Cardiac muscle cell (in vitro differentiated cells and primary cell): ENCODE results near the gene MIOX. TPM values are rescaled to one million over a fixed set of nuclear protein-coding genes. Genes with fewer than 3 reads are reported as not detected.

Source experiments
- DNase-seq, 2 donors: peaks; one replicate each; pipeline versions ENCODE4 v3.0.0 to v3.0.0-alpha.2; 2010 to 2017; ENCODE audit warnings: low read depth in 1 of 2, low spot score in 1 of 2
- H3K27ac ChIP-seq: fragments of 200-600 bp; sonication (generic); 2 replicates; pipeline ENCODE4 v1.5.1; 2016
- H3K27me3 ChIP-seq: fragments of 200-600 bp; sonication (generic); 2 replicates; pipeline ENCODE4 v1.6.0; 2016; ENCODE audit warnings: control low read depth
- H3K36me3 ChIP-seq: fragments of 200-600 bp; sonication (generic); 2 replicates; pipeline ENCODE4 v1.5.1; 2016; ENCODE audit warnings: control low read depth
- H3K4me1 ChIP-seq: fragments of 200-600 bp; sonication (generic); 2 replicates; pipeline ENCODE4 v1.8.1; 2017; ENCODE audit warnings: low read depth, mild to moderate bottlenecking, mixed run types
- H3K4me3 ChIP-seq: fragments of 200-600 bp; sonication (generic); 2 replicates; pipeline ENCODE4 v1.5.1; 2016; ENCODE audit warnings: mild to moderate bottlenecking
- H3K9me3 ChIP-seq: fragments of 200-600 bp; sonication (generic); 2 replicates; pipeline ENCODE4 v1.5.1; 2017; ENCODE audit warnings: low read depth, mild to moderate bottlenecking, control low read depth
- CTCF ChIP-seq: IDR thresholded peaks from 2 replicates; pipeline ENCODE4 v1.5.1; 2012; ENCODE audit warnings: low read depth, mild to moderate bottlenecking, low read length
- polyA plus RNA-seq: library from polyadenylated mRNA; unstranded; fragments of >200 nt; fragmentation: Nextera tagmentation; extraction: Ambion mirVana; gene quantifications from 2 replicates; pipeline ENCODE4 v1.2.1, GENCODE V29; 2016
- total RNA-seq: library from RNA; depleted of rRNA; stranded (reverse); fragments of >200 nt; gene quantifications from 2 replicates; pipeline ENCODE4 v1.2.3, GENCODE V29; 2016

MIOX gene
- total and polyA plus RNA-seq, 2 experiments from 2014 or later: not detected

GRCh38 chr22:50477923-50478322 lies 8.7 kb upstream of the MIOX start:
- Histone ChIP-seq H3K27ac (no peak overlapping the region), H3K4me3 (no peak overlapping the region), H3K4me1 (no peaks in the 10 kb centered on the region), H3K36me3 (no peaks in the 10 kb centered on the region), H3K27me3 (peaks cover 43% of the 10 kb centered on the region), H3K9me3 (no peaks in the 10 kb centered on the region)
- TF ChIP-seq CTCF: no peak
- DNase-seq: no peak

GRCh38 chr22:50479721-50480120 lies 6.9 kb upstream of the MIOX start:
- TF ChIP-seq CTCF: no peak
- DNase-seq: no peak
- H3K36me3 ChIP-seq: no peaks in the 10 kb centered on the region
- no peaks in the 10 kb centered on the region for H3K4me1 ChIP-seq
- no peak overlapping the region for H3K27ac ChIP-seq
- H3K4me3 ChIP-seq: no peak overlapping the region
- H3K27me3 ChIP-seq: peaks cover 46% of the 10 kb centered on the region
- no peaks in the 10 kb centered on the region for H3K9me3 ChIP-seq

DNA sequence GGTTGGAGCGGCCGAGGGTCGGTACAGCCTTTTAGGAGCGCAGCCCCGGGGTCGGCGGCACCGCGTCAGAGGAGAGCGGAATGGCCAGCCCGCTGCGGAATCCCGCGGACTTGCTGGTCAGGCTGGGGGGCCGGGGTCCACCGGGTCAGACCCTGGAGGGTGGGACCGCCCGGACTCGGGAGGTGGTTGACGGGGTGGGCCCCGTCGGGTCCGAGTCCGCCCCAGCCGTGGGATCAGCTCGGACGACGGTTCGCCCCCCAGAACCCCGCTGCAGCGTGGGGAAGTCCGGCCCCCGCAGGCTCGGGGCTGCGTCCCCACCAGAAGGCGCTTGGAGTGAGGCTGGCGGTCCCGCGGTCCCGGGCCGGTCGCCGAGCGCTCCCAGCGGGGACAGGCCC lies 5.6 kb upstream of the MIOX start:
- Histone ChIP-seq H3K4me1 (no peaks in the 10 kb centered on the region), H3K36me3 (no peaks in the 10 kb centered on the region), H3K4me3 (peak overlapping the region; percentile 19), H3K9me3 (no peaks in the 10 kb centered on the region), H3K27ac (no peak overlapping the region), H3K27me3 (peaks cover 46% of the 10 kb centered on the region)
- TF ChIP-seq CTCF: no peak
- no peak for DNase-seq

- H3K4me1 ChIP-seq: no peaks in the 10 kb centered on the region
- no peaks in the 10 kb centered on the region for H3K36me3 ChIP-seq
- H3K4me3 ChIP-seq: peak within 1 kb of the TSS; percentile 19
- peak; percentile 31 to 41 for DNase-seq
- H3K27ac ChIP-seq: no peak within 1 kb of the TSS
- H3K27me3 ChIP-seq: peaks cover 46% of the 10 kb centered on the region
- no peaks in the 10 kb centered on the region for H3K9me3 ChIP-seq
- TF ChIP-seq CTCF: no peak
Observed at GRCh38 chr22:50481440-50482106, 5.1 kb upstream of the MIOX start, which contains the start of gene ADM2. Gene ADM2 (plus strand): TSS chr22:50481543. CDS start chr22:50481848, 305 bp downstream.

DNA sequence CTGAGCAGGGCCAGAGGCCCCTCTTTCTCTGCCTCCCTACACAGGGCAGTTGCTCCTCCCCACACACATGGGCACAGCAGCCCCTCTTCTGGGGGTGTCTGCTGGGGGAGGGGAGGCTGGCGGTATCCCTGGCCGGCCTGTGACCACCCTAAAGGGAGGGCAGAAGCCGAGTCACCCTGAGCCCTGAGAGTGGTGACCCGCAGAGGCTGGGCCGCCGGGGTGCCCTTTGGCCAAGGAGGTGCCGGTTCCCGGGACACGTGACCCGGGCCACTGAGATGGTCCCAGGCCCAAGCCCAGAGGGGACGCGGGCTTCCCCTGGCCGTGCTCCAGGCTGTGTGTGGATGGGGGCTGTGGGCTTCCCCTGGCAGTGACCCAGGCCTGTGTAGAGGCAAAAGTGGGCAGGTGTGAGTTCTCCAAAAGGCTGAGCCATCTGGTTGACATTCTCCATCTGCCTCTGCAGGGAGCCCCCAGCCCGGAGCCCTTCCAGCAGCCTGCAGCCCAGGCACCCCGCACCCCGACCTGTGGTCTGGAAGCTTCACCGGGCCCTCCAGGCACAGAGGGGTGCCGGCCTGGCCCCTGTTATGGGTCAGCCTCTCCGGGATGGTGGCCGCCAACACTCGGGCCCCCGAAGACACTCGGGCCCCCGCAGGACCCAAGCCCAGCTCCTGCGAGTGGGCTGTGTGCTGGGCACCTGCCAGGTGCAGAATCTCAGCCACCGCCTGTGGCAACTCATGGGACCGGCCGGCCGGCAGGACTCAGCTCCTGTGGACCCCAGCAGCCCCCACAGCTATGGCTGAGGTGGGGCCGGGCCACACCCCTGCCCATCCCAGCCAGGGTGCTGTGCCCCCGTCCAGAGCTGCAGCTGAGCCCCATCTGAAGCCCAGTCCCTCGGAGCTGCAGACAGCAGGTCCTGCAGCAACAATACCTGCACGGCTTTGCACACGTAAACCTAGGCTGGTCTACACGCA lies 4.3 kb upstream of the MIOX start:
- Histone ChIP-seq H3K9me3 (no peaks in the 10 kb centered on the region), H3K4me3 (no peak overlapping the region), H3K36me3 (no peaks in the 10 kb centered on the region), H3K27ac (no peak overlapping the region), H3K27me3 (peaks cover 46% of the 10 kb centered on the region), H3K4me1 (no peaks in the 10 kb centered on the region)
- DNase-seq: no peak
- TF ChIP-seq CTCF: no peak
